HG03066 (cell line): ENCODE results near the gene SMARCD2.
"Not testable (repeated sequence)": the region's sequence is repeated elsewhere in the genome, so short reads cannot be mapped to it uniquely, and the experiment has no call there.

Source experiments
- ATAC-seq: cut with Tn5 transposase; IDR thresholded peaks from one replicate; pipeline ENCODE4 v1.9.1; 2021; ENCODE audit warnings: low read depth; ENCODE audit not compliant: unreplicated experiment

SMARCD2 gene

DNA sequence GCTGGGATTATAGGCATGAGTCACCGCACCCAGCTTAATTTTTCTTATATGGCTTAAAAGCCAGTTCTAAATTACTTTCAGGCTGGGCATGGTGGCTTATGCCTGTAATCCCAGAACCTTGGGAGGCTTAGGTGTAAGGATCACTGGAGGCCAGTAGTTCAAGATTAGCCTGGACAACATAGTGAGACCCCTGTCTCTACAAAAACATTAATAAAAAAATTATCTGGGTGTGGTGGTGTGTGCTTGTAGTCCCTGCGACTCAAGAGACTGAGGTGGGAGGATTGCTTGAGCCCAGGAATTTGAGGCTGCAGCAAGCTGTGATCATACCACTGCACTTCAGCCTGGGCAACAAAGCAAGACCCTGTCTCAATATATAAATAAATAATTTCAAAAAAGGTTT lies 10.8 kb upstream of the SMARCD2 start:
- ATAC-seq = no peak

DNA sequence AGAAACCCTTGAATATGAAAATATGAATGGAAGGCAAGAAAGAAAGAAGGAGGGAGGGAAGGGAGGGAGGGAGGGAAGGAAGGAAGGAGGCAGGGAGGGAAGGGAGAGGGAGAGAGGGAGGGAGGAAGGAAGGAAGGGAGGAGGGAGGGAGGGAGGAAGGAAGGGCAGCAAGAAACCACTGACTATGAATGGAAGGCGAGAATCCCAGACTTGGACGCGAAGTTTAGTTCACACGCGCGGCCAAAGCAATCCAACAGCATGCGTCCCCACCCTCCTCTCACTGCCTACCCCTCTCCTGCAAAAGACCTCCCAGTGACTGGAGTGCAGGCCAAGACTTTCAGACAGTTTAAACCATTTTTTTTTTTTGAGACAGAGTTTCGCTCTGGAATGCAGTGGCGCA lies 7.9 kb upstream of the SMARCD2 start:
- ATAC-seq = no peak

DNA sequence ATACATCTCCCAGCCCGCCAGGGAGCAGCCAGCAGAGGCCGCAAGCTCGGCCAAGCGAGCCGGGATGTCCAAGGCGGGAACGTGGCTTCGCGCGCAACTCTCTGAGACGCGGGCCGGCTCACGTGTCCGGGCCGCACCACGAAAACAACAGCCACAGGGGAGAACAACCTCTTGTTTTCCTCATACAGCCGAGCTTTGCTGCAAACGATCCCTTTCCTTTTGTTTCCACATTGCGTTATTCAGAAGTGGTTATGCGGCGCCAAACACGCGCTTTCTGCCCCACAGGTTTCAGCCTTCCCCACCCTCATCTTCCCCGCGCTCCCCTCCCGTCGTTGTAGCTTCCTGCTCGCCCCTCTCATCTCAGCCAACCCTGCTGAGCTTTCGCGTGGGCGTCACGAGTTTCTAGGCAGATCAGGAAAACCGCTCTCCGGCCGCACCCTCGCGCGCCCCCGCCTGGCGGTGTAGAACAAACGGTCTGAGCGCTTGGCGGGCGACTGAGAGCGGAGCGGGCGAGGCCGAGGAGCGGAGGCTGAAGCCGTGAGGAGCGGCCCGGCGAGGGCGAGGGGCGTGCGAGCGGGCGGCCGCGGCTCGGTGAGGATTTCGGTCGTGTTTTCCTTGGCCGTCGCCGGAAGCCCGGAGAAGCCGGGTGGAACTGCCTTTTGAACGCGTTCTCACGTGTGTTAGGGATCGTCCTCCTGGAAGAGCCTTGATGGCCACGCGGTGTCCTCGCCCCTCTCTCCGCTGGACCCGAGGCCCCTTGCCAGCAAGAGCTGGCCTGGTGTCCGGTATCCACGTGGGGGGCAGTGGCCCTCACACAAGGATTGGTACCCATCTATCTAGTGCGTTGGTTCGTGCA lies 6.6 kb upstream of the SMARCD2 start:
- ATAC-seq = peak; percentile 82

DNA sequence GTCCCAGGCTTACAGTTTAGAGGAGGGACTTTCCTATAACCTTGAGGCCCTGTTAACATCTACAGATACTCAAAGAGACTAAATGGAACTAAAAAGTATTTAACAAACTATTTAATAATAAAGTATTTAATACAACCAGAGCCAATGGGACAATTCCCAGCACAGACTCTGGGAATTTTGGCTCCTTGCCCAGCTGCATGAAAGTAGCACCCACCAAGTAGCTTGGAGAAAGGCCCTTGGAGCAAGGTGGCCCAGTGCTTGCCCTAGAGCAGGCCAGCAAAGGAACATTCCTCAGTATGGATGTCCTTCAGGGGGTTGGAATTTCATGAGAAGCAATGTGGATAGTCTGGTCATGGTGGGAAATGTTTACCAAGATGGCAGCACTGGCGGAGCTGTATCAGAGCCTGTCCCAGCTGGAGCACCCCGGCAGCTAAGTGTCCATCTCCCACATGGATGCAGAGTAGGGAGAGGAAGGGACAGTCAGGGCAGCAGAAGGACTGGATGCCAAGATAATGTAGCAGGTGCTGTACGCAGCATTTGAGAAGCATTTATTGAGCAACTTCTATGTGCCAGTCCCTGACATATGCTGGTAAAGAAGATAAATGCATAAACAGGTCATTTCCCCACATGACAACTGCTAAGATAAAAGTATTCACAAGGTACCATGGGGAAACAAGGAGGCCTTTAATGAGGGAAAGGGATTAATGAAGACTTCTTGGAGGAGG lies 5.2 kb upstream of the SMARCD2 start:
- no peak for ATAC-seq

DNA sequence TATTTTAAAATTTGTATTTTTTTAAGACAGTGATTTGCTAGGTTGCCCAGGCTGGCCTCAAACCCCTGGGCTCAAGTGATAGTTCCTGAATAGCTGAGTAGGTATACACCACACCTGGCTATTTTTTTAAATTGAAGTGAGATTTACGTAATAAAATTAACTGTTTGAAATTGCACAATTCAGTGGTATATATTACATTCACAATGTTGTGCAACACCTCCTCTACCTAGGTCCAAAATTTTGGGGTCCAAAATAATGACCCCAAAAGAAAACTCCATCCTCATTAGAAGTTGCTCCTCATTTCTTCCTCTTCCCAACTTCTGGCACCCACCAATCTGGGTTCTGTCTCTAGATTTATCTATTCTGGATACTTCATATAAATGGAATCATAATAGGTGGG lies 3.0 kb upstream of the SMARCD2 start:
- ATAC-seq = no peak

DNA sequence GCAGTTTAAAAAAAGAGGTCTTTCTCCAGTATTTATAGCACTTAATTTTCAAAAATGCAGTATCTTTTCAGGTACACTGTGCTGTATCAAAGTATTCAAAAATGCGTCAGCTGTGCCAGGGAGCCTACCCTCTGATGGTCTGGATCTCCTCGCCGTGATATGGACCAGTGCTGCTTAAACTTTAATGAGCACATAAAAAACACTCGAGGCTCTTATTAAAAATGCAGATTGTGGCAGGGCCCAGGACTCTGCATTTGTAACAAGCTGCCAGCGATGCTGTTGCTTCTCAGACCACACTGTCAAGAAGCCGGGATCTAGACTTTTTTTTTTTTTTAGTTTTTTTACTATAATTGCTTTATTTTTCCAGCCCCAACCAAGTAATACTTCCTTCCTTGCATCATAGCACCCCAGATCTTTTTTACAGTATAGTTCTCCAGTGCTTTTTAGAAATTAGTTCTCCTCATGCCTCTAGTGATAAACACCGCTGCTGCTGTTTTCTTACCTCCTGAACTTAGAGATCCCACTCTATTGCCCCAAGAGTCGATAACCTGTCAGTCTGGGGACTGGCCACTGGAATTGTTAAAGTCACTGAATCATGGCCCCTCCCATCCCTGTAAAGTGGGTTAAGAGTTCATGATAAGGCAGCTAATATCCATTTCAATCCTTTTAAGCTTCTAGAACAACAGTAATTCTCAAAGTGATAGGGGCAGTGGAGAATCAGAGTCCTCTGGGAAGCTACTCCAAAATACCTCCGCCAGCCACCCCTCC lies 1.6 kb upstream of the SMARCD2 start:
- ATAC-seq = no peak

DNA sequence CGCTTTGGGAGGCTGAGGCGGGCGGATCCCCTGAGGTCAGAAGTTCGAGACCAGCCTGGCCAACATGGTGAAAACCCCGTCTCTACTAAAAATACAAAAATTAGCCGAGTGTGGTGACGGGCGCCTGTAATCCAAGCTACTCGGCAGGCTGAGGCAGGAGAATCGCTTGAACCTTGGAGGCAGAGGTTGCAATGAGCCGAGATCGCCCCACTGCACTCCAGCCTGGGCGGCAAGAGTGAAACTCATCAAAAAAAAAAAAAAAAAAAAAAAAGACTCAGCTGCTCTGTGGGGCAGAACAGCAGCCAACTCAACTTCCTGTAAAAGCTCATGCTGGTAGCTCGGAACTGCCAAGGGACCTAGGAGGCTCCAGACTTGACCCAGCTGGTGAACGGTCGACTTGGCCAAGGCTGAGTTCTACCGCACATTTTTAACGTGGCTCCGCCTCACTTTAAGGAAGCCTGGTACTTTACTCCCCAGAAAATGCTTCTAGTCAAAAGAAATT lies 953 bp upstream of the SMARCD2 start:
- ATAC-seq = not testable (repeated sequence)

DNA sequence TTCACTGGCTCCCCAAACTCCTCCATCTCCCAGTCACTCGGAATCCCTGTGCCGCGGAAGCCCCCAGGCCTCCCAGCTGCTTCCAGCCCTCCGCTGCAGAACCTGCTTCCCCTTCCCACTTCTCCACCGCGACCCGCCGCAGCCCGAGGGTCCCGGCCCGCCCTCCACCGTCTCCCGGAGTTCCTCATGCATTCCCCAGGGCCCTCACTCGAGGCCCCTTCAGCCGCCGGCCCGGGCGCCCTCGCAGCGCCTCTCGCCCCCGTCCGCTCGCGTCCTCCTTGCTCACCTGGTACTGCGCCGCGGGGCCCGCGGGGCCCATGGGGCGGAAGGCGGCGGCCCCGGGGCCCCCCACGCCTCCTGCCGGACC lies 329 bp downstream of the SMARCD2 start:
- ATAC-seq = peak; percentile 26

DNA sequence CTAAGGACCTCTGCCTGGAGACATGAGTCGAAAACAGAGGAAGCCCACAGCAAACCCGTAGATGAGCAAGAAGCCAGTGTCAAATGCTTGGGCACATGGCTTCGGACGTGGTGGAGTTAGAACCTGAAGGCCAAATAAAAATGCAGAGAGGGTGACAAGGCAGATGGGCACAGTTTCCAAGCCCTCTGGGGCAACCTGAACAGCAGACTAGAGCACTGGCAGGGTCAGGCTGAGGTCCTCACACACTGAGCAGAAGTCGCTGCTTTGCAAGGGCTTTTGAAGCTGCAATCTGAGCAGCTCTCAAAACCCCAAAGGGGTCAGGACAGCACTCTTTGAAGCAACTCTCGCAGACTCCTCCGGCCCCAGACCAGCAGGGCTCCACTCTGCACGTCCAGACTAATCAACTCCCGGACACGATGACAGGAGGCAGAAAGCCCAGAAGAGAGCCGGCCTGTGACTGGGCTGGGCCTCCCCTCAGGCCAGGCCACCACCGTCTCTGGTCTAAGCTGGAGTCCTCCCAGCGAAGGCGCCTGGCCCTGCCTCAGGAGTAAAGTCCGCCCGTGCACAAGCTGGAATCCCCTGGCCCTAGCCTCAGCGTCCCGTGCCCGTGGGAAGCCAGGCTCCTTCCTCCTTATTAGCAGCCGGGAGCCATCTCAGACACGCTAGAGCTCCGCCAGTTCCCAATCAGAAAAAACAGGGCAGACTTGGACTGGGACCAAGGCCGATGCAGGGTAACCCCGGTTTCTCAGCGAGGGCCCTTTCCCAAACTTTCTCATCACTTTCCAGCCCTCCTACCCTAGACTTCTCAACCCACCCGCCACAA lies 924 bp downstream of the SMARCD2 start:
- no peak for ATAC-seq

DNA sequence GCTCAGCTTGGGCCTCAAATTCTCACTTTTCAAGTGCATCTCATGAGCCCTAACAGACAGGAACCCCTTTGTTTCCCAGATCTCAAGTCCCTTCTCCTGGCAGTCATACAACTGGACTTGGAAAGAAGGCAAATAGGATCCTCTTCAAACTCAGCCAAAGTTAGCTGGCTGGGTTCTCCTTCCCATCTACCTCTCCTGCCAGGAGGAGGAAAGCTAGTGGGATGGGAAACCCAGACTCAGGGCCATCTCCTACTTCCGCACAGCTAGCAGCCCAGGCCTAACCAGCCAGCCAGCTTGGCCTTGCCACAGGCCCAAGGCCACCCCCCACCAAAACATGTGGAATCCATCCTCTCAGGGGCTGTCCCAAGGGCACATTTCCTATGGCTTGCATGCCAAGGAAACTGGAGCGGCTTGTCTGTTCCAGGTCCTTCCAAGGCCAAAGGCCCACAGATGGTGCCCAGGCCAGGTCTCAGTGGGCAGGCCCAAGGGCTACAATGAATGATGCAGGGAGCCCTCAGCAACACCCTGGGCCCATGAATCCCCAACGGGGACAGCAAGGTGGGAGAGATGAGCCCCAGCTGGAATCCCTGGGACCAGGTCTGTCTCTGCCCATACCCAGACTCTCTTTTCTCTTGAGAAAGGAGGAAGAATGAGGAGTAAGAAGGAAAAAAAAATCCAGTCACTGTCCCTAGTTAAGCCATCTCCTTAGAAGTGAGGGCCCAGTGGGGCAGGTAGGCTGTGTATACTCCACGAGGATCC lies 1.7 kb downstream of the SMARCD2 start:
- no peak for ATAC-seq

DNA sequence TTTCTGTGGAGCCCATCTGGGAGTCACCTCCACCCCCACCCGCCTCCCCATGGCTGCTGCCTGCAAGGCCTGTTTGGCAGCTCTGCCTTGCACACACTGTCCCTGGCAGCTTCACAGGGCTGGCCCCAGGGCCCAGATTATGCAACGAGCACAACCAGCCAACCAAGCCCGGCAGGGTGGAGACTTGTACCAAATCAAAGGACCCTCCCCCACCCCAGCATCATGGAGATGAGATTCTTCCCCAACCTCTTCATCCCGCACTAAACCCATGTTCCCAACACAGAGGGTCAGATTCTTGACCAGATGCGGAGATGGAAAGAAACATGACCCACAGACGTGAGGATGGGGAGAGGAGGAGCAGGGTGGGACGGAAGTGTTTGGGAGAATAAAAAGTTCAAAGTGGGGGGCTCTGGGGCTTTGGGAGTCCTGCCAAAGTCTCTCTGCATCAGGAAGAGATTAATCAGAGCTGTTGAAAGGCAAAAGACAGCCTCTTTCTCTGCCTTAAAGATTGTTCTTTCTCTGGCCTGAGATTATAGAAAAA lies 3.8 kb downstream of the SMARCD2 start:
- ATAC-seq = no peak

DNA sequence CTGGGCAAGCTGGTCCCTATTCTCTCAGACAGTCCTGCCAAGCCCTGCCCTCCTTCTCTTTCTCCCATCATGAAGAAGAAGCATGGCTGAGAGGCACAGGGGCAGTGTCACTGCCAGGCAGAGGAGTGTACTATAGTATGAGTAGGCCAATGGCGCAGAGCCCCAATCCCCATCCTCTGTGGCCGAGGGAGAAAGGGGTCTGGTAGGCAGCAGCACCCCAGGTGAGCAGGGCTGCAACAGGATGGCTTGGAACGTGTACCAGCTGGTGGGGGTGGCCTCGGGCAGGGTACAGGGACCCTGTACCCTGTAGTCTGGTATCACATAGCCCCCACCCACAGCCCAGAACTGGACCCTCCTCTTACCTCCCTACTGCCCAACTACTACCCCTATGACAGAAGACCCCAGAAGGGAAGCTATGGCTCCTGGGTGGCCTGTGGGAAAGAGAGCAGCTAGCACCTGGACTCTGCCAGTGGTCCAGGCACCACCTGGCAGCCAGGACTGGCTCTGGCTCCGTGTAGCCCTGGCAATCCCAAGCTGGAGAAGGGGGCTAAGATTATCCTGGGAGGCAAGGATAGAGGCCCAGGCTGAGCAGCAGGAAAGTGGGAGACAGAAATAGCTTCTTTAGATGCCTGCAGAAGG lies 4.4 kb downstream of the SMARCD2 start:
- no peak for ATAC-seq

DNA sequence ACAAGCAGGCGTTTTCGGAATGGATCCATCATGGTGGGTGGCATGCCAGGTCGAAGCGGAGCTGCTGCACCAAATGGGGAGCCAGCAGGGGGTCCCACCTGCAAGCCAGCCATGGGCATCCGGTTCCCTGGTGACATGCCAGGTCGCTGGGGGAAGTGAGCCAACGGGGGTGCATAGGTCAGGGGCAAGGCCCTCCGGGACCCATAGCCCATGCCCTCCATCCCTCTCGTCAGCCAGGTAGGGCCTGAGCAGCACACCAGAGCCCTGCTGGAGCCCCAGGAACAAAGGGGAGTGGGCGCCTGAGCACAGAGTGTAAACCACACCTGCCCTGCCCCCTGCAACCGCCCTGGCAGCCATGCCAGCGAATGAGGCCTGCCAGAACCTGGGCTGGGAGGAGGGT lies 5.0 kb downstream of the SMARCD2 start:
- no peak for ATAC-seq

DNA sequence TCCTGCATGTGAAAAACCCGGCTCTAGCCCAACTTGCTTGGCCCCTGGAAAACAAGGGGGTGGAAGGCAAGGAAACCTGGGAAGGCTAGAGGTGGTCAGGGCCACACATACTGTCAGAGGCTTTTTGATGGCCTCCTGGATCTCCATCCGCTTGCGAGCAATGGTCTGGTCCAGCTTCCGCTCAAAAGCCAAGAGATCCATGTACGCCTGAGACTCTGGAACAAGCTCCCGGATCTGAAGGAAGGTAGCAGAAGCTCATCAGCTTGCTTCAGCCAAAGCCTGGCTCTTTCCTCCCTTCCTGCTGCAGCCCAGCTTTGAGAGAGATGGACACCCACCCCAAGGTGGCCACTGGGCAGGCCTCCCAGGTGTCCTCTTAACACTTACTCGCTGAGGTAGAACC lies 5.7 kb downstream of the SMARCD2 start:
- no peak for ATAC-seq

DNA sequence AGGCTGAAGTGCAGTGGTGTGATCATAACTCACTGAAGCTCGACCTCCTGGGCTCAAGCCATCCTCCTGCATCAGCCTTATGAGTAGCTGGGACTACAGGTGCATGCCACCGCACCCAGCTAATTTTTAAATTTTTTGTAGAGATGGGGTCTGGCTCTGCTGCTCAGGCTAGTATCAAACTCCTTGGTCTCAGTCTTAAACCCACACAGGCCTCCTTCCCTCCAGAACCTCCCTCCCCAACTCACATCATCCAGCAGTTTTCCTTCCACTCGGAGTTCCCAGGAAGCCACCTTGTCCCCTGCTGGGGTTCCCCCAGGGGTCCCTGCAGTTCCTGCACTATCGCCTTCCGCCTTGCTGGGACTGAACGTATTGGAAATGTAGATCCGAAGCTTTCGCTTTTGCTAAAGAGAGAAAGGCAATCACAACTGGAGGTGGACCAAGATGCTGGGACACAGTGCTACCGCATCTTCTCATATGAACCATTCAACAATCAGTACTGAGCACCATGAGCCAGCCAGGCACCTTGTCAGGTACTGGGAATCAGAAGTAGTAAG lies 7.2 kb downstream of the SMARCD2 start:
- ATAC-seq = no peak

DNA sequence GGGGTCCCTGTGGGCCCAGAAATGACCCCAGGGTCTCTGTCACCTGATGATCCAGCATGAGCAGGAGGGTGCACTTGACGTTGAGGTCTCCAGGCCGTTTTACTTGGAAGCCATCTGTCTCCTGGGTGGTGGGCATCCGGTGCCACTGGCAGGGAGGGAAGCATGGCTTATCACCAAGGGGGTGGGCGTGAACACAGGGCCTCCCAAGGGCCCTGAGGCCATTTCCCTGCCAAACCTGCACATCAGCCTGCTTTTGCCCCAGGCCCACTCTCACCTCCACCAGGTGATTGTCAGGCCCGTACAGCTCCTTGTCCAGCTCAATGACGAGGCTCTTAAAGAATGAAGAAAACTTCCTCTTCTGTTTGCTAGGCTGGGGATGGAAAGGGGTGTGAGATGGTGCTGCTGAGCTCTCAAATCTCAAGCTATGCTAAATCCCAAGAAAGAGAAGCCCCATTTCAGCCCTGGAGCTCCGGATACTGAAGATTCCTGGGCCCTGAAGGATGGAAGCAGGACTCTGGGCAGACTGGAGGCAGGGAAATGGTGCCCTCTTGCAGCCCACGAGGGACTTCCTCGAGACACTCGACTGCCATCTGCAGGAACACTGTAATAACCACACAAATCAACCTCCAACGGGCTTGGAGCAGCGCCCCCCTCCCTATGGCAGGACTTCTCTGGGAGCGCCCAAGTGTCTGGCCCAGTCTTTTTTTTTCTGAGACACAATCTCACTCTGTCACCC lies 7.9 kb downstream of the SMARCD2 start:
- peak; percentile 61 for ATAC-seq

DNA sequence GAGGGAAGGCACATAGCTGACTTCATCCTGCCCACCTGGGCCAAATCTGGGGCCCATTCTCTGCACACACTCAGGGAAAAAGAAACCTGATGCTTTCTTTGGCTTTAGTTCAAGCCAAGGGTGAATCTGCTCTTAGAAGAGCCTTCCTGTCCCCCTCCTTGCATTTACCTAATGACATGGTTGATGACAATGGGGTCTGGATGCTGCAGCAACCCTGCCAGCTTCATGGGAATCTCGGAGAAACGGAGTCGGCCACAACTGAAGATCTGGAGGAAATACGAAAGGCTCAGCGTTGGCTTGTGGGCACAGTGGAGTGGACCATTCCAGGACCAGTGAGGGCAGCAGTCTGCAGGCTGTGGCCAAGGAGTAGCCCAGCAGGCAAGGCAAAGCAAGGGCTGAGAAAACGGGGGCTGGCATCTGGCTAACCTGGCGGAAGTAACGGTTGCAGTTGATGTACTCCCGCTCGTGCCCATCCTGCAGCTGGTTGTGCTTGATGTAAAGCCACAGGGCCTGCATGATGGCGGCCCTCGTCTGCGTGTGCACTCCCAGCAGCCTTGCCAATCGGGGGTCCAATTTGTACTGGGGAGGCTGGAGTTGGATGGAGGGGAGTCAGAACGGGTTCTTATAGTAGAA lies 8.6 kb downstream of the SMARCD2 start:
- no peak for ATAC-seq
